Psoas muscle (tissue), 8 donors: ENCODE results near the gene SYCP2L. TPM values are rescaled to one million over a fixed set of nuclear protein-coding genes. Genes with fewer than 3 reads are reported as not detected.

Experiments
- ATAC-seq, 4 donors: fragments of 200-7000 bp; cut with Tn5 transposase; one replicate each; pipeline ENCODE4 v1.9.1; 2020; ENCODE audit warnings: moderate library complexity in 3 of 4, mild to moderate bottlenecking in 2 of 4
- DNase-seq, 2 donors: peaks; one replicate each; pipeline ENCODE4 v3.0.0-alpha.2; 2020
- H3K27ac ChIP-seq: fragments of 200-600 bp; one replicate; pipeline ENCODE4 v1.8.0; 2022
- H3K27me3 ChIP-seq, 3 donors: fragments of 200-600 bp in 1 of 3; one replicate each; pipeline versions ENCODE4 v1.6.1 to v1.8.0; 2013 to 2022; ENCODE audit warnings: low read length in 2 of 3, mild to moderate bottlenecking in 2 of 3, moderate library complexity in 1 of 3; ENCODE audit not compliant: insufficient read depth in 3 of 3
- H3K36me3 ChIP-seq, 2 donors: fragments of 200-600 bp in 1 of 2; one replicate each; pipeline versions ENCODE4 v1.6.1 to v1.8.0; 2013 to 2022; ENCODE audit warnings: low read depth in 1 of 2, mild to moderate bottlenecking in 1 of 2, moderate library complexity in 1 of 2; ENCODE audit not compliant: insufficient read depth in 1 of 2
- H3K4me1 ChIP-seq: fragments of 200-600 bp; one replicate; pipeline ENCODE4 v1.8.0; 2022
- H3K4me3 ChIP-seq: fragments of 200-600 bp; one replicate; pipeline ENCODE4 v1.8.0; 2022; ENCODE audit warnings: mild to moderate bottlenecking
- H3K9me3 ChIP-seq: fragments of 200-600 bp; one replicate; pipeline ENCODE4 v1.8.0; 2022
- WGBS, 3 donors: extraction: QIAGEN DNeasy Blood & Tissue Kit; methylation state at CpG; one replicate each; pipeline versions ENCODE4 v1.1.6 to v1.1.7; 2013; 5-methylcytosine and 5-hydroxymethylcytosine counted together
- intact Hi-C, 2 donors: fragments of 100-400 bp; cut with DNase I; formaldehyde crosslinking; loops; one replicate each; pipeline versions ENCODE4 v1.11.0 to v1.14.2; 2022
- polyA plus RNA-seq, 3 donors: library from polyadenylated mRNA; stranded (reverse); fragments of 200-250 nt; gene quantifications; one replicate each; pipeline ENCODE4 v1.2.3, GENCODE V29; 2013
- total RNA-seq, 4 donors: library from RNA; stranded (reverse); fragmentation: NEBNext Ultra II Directional in 2 of 4; extraction: Animal tissue kit (Norgen Biotek cat#: 25700) in 2 of 4; gene quantifications; one replicate each; pipeline versions ENCODE4 v1.2.1 to v1.2.4, GENCODE V29; 2021 to 2023
- TF ChIP-seq, protein P1 (sequence below): fragments of 200-600 bp; IDR thresholded peaks from one replicate; pipeline ENCODE4 v1.8.0; 2022; ENCODE audit warnings: antibody characterized with exemption
- donor health status: healthy with polysubstance abuse.
- donor health status: DM: no; HTN: no; CAD: no; lungs with moderate emphysema.
- donor health status: Bipolar disorder and iron deficiency.
- donor health status: healthy.
- donor health status: DM: yes; HTN: yes; CAD: no.
- donor health status: DM: no; HTN: no; CAD: no.
- donor health status: DM: no; HTN: no; CAD: no.
- donor health status: DM: yes; HTN: yes; CAD: no.

SYCP2L gene
- total and polyA plus RNA-seq, 7 donors, result 0.08 to 0.99 (median 0.19) TPM; not detected in 1

DNA sequence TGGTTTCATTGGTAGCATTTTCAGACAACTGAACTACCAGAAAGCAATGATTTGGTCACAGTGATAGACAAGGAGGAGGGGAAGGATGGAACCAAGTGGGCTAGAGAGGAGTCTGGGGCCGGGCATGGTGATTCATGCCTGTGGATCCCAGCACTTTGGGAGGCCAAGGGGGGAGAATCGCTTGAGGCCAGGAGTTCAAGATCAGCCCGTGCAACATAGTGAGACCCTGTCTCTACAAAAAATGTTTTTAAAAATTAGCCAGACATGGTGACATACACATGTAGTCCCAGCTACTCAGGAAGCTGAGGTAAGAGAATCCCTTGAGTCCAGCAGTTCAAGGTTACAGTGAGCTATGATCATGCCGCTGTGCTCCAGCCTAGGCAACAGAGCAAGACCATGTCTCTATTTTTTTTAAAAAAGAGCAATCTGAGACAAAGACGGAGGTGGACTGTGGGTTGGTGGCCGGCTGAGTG is 70.6 kb downstream of the SYCP2L start:
- no peaks in the 10 kb centered on the region for H3K9me3 ChIP-seq
- intact Hi-C loops, result loop anchor here (10.0 kb wide), 2 partner anchors 107 to 537 kb away; no protein-coding TSS in a partner anchor
- H3K27me3 ChIP-seq, result no peaks in the 10 kb centered on the region
- WGBS, 3 donors, result 78 to 92% (median 83%) methylated on average over 6 of the region's 6 CpGs
- no peak overlapping the region for H3K4me3 ChIP-seq
- no peaks in the 10 kb centered on the region for H3K36me3 ChIP-seq
- no peaks in the 10 kb centered on the region for H3K4me1 ChIP-seq
- no peak for ATAC-seq
- no peak overlapping the region for H3K27ac ChIP-seq
- TF ChIP-seq, protein P1, sequence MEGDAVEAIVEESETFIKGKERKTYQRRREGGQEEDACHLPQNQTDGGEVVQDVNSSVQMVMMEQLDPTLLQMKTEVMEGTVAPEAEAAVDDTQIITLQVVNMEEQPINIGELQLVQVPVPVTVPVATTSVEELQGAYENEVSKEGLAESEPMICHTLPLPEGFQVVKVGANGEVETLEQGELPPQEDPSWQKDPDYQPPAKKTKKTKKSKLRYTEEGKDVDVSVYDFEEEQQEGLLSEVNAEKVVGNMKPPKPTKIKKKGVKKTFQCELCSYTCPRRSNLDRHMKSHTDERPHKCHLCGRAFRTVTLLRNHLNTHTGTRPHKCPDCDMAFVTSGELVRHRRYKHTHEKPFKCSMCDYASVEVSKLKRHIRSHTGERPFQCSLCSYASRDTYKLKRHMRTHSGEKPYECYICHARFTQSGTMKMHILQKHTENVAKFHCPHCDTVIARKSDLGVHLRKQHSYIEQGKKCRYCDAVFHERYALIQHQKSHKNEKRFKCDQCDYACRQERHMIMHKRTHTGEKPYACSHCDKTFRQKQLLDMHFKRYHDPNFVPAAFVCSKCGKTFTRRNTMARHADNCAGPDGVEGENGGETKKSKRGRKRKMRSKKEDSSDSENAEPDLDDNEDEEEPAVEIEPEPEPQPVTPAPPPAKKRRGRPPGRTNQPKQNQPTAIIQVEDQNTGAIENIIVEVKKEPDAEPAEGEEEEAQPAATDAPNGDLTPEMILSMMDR, result no peak
- DNase-seq, result no peak

DNA sequence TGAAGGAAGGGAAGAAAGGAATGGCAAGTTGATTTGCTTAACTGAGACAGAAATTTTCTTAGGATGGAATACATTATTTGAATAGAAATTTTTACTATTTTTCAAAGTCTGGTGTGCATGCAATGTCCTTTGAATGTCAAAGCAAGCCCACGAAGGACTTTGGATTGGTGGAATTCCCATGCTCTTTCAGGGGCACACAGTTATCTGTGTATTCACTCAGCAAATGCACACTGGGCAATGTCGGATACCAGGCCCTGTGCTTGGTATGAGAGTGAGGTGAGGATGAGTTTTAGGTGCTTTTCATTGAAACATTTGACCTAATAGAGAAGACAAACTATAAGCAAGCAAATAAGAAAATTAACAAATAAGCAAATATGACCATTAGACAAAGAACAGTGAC is 73.3 kb downstream of the SYCP2L start:
- H3K36me3 ChIP-seq, result no peaks in the 10 kb centered on the region
- H3K27me3 ChIP-seq, result no peaks in the 10 kb centered on the region
- no peaks in the 10 kb centered on the region for H3K9me3 ChIP-seq
- H3K4me1 ChIP-seq, result no peaks in the 10 kb centered on the region
- WGBS, 3 donors, result 83 to 84% (median 83%) methylated on average over 2 of the region's 2 CpGs
- TF ChIP-seq, protein P1, result no peak
- intact Hi-C loops, result no loop called here
- DNase-seq (no peak), ATAC-seq (no peak)
- H3K4me3 ChIP-seq, result no peak overlapping the region
- H3K27ac ChIP-seq, result no peak overlapping the region

DNA sequence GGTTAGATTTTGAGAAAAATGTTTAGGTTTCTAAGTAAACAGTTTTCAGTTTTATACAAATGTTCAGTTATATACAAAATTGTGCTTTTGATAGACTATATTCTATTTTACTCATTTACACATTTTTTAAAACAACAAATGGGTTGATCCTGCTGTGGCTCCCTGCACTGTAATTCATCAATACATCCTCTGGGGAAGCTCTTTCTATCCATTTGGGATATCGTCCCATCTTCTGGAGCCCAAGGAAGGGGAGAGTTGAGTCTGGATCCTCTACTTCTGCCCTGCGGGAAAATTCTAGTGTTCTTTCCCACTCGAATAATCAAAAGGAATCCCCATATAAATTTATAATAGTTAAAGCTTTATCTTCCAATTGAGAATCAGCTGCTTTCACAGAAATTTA is 75.0 kb downstream of the SYCP2L start:
- no peaks in the 10 kb centered on the region for H3K27me3 ChIP-seq
- H3K4me1 ChIP-seq, result no peaks in the 10 kb centered on the region
- ATAC-seq (no peak), DNase-seq (no peak)
- no peaks in the 10 kb centered on the region for H3K36me3 ChIP-seq
- H3K4me3 ChIP-seq, result no peak overlapping the region
- H3K9me3 ChIP-seq, result no peaks in the 10 kb centered on the region
- TF ChIP-seq, protein P1, result no peak
- 73 to 76% (median 74%) methylated on average over 3 of the region's 3 CpGs for whole genome bisulfite sequencing, 3 donors
- intact Hi-C loops, result no loop called here
- no peak overlapping the region for H3K27ac ChIP-seq

DNA sequence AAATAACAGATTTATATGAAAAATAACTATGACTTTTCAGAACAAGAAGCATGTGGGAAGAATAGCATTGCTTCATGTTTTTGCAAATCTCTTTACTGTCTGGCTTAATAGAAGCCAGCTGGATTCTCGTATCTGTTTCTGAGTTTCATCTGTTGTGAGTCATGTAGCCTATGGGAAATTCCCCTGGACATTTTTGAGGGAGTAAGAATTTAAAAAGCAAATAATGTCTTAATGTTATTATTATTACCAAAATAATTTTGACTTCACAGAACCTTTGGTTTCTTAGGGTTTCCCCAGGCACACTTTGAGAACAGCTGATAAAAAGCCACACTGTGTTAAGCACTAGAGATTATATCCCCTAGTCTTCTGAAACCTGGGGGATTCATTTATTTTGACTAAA is 75.8 kb downstream of the SYCP2L start:
- TF ChIP-seq, protein P1, result no peak
- Histone ChIP-seq H3K27me3 (no peaks in the 10 kb centered on the region), H3K9me3 (no peaks in the 10 kb centered on the region), H3K27ac (no peak overlapping the region), H3K4me1 (no peaks in the 10 kb centered on the region), H3K36me3 (no peaks in the 10 kb centered on the region), H3K4me3 (no peak overlapping the region)
- ATAC-seq (no peak), DNase-seq (no peak)
- 18 to 34% (median 32%) methylated on average over 1 of the region's 1 CpG for WGBS, 3 donors
- intact Hi-C loops, result no loop called here

DNA sequence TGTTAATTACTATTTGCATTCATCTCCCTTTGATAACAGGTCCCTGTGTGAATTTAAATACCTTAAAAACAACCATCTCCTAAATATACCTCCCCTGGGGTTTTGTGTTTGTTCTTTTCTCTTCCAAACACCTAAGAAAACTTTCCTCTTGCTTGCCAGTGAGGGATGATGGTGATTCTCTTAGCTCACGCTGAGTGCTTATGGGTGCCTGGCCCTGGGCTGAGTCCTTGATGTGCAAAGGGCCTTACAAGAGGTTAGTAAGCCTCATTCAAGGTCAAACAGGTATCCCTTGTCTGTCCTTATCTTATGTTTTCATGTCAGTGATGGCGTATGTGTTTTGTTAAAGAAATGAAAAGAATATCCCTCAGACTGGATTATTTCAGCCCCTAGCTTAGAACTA is 76.3 kb downstream of the SYCP2L start:
- H3K27me3 ChIP-seq, result no peaks in the 10 kb centered on the region
- no peaks in the 10 kb centered on the region for H3K4me1 ChIP-seq
- no peaks in the 10 kb centered on the region for H3K9me3 ChIP-seq
- TF ChIP-seq, protein P1, result no peak
- DNase-seq (no peak), ATAC-seq (no peak)
- intact Hi-C loops, result no loop called here
- no peak overlapping the region for H3K27ac ChIP-seq
- H3K36me3 ChIP-seq, result no peaks in the 10 kb centered on the region
- 61 to 69% (median 64%) methylated on average over 2 of the region's 2 CpGs for WGBS, 3 donors
- no peak overlapping the region for H3K4me3 ChIP-seq
